Islet of Langerhans (tissue), 1 donor: ENCODE results near the gene SEC14L1.
"Not testable (repeated sequence)": the region's sequence is repeated elsewhere in the genome, so short reads cannot be mapped to it uniquely, and the experiment has no call there.

ENCODE experiments used
- FAIRE-seq: peaks from one replicate; lab custom pipeline; 2011; peaks lifted over from hg19 to GRCh38; lab: Jason Lieb, UNC

Gene SEC14L1

GRCh38 chr17:77116371-77116860, 24.4 kb upstream of the SEC14L1 start:
- FAIRE-seq = no peak

GRCh38 chr17:77117415-77117814, 23.4 kb upstream of the SEC14L1 start:
- FAIRE-seq = no peak

GRCh38 chr17:77118251-77118928, 22.4 kb upstream of the SEC14L1 start:
- no peak for FAIRE-seq

GRCh38 chr17:77119668-77120301, 21.0 kb upstream of the SEC14L1 start:
- no peak for FAIRE-seq

- no peak for FAIRE-seq
These were observed 19.9 kb upstream of the SEC14L1 start for GRCh38 chr17:77120868-77121267.

- FAIRE-seq = no peak
These were observed 16.4 kb upstream of the SEC14L1 start for GRCh38 chr17:77124192-77124889.

GRCh38 chr17:77125432-77125901, 15.3 kb upstream of the SEC14L1 start:
- FAIRE-seq = no peak

- no peak for FAIRE-seq
These were observed 14.2 kb upstream of the SEC14L1 start for GRCh38 chr17:77126519-77126918.

- no peak for FAIRE-seq
These were observed 12.9 kb upstream of the SEC14L1 start for GRCh38 chr17:77127735-77128361.

- FAIRE-seq = no peak
These were observed 11.7 kb upstream of the SEC14L1 start for GRCh38 chr17:77128896-77129567.

- no peak for FAIRE-seq
These were observed 11.0 kb upstream of the SEC14L1 start for GRCh38 chr17:77129568-77130301.

- FAIRE-seq = no peak
These were observed 10.2 kb upstream of the SEC14L1 start for GRCh38 chr17:77130525-77130924.

GRCh38 chr17:77131904-77132303, 8.9 kb upstream of the SEC14L1 start:
- FAIRE-seq = no peak

GRCh38 chr17:77132411-77133086, 8.2 kb upstream of the SEC14L1 start:
- no peak for FAIRE-seq

GRCh38 chr17:77133087-77133638, 7.6 kb upstream of the SEC14L1 start:
- FAIRE-seq = no peak

GRCh38 chr17:77136420-77136767, 4.4 kb upstream of the SEC14L1 start:
- FAIRE-seq = no peak

- no peak for FAIRE-seq
These were observed 3.7 kb upstream of the SEC14L1 start for GRCh38 chr17:77137111-77137510.

GRCh38 chr17:77137886-77138285, 2.9 kb upstream of the SEC14L1 start:
- not testable (repeated sequence) for FAIRE-seq

- no peak for FAIRE-seq
These were observed 447 bp upstream of the SEC14L1 start for GRCh38 chr17:77140166-77140877.
